ENCODE measurements around the gene PLAC1. TPM values are rescaled to one million over a fixed set of nuclear protein-coding genes. Genes with fewer than 3 reads are reported as not detected.

The PLAC1 gene
- total RNA-seq, 1 experiment from 2014 or later = 0.34 TPM

DNA sequence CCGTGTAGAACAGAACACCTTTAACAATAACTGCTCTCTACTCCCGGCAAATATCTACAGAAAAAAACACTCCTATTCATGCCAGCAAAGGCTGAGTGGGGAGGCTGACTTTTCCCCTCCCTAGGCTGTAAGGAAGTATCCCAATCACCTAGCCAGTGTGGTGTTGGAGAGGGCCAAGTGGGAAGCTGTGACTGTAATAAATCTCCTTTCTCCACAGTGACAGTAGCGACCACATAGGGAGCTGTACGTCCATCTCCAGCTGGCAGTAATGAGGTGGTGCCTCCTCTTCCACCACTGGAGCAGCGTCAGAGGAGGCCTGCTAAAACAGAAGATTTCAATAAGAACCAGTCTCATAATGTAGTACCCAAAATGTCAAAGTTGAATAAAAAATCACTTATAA lies 47.9 kb upstream of the PLAC1 start (continued):
- TF ChIP-seq SIN3A (IDR thresholded peaks at IDR 0.05; ENCODE audit: low read depth) = no peak
- no peak for TF ChIP-seq CBX3 (IDR thresholded peaks at IDR 0.05; ENCODE audit: low read depth)
- no peak for TF ChIP-seq EZH2phosphoT487 (IDR thresholded peaks at IDR 0.05; ENCODE audit: borderline replicate concordance)
- TF ChIP-seq, protein P1, sequence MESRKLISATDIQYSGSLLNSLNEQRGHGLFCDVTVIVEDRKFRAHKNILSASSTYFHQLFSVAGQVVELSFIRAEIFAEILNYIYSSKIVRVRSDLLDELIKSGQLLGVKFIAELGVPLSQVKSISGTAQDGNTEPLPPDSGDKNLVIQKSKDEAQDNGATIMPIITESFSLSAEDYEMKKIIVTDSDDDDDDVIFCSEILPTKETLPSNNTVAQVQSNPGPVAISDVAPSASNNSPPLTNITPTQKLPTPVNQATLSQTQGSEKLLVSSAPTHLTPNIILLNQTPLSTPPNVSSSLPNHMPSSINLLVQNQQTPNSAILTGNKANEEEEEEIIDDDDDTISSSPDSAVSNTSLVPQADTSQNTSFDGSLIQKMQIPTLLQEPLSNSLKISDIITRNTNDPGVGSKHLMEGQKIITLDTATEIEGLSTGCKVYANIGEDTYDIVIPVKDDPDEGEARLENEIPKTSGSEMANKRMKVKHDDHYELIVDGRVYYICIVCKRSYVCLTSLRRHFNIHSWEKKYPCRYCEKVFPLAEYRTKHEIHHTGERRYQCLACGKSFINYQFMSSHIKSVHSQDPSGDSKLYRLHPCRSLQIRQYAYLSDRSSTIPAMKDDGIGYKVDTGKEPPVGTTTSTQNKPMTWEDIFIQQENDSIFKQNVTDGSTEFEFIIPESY (IDR thresholded peaks at IDR 0.05; ENCODE audit: extremely low read depth, insufficient replicate concordance, low read length) = no peak
- TF ChIP-seq, protein P2, sequence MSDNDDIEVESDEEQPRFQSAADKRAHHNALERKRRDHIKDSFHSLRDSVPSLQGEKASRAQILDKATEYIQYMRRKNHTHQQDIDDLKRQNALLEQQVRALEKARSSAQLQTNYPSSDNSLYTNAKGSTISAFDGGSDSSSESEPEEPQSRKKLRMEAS (IDR thresholded peaks at IDR 0.05) = no peak
- TF ChIP-seq JUND (IDR thresholded peaks at IDR 0.05) = no peak
- no peak for TF ChIP-seq ZFX (IDR thresholded peaks at IDR 0.05)

DNA sequence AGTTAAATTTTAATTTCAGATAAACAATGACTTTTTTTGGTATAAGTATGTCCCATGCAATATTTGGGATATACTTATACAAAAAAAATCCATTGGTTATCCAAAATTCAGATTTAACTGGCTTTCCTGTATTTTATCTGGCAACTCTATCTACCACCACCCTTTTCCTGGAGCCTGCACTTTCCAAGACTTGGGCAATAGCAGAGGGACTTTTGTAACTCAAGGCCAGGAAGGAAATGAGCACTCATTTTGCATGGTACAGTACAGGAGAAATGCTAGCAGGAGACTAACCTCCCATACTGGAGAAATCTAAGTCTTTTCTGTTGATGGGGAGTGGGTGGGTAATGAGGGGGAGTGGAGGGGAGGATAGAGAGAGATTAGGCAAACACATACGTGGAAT lies 37.7 kb upstream of the PLAC1 start:
- H3K4me1 ChIP-seq (ENCODE audit: control insufficient read depth in 1 of 2, insufficient read depth in 2 of 2, low read length in 2 of 2) = no peaks in the 10 kb centered on the region
- DNase-seq (ENCODE audit: low read depth, low spot score) (no peak), ATAC-seq (no peak)
- BruUV-seq (replicated peaks) = no TSS peak
- CTCF ChIA-PET = no interaction called here
- H4K20me1 ChIP-seq (ENCODE audit: insufficient read depth) = no peaks in the 10 kb centered on the region
- H3K4me3 ChIP-seq (replicated peaks in 1 of 2; ENCODE audit: low read depth in 1 of 2, low read length in 2 of 2) = no peak overlapping the region
- POLR2A ChIA-PET = no interaction called here
- H3K9me2 ChIP-seq (ENCODE audit: insufficient read depth) = no peaks in the 10 kb centered on the region
- no peak overlapping the region for H3K27ac ChIP-seq (ENCODE audit: low read depth, low read length)
- intact Hi-C loops (cut with micrococcal nuclease) = no loop called here
- no peak for TF ChIP-seq POLR2AphosphoS5 (IDR thresholded peaks at IDR 0.05; ENCODE audit: low read depth, low read length)
- no peak for TF ChIP-seq CEBPB (IDR thresholded peaks at IDR 0.05; ENCODE audit: low read depth)
- TF ChIP-seq ZFX (IDR thresholded peaks at IDR 0.05) = no peak
- no peak for TF ChIP-seq YY1 (IDR thresholded peaks at IDR 0.05; ENCODE audit: extremely low read depth, insufficient replicate concordance, low read depth, low read length)
- TF ChIP-seq, protein P3, sequence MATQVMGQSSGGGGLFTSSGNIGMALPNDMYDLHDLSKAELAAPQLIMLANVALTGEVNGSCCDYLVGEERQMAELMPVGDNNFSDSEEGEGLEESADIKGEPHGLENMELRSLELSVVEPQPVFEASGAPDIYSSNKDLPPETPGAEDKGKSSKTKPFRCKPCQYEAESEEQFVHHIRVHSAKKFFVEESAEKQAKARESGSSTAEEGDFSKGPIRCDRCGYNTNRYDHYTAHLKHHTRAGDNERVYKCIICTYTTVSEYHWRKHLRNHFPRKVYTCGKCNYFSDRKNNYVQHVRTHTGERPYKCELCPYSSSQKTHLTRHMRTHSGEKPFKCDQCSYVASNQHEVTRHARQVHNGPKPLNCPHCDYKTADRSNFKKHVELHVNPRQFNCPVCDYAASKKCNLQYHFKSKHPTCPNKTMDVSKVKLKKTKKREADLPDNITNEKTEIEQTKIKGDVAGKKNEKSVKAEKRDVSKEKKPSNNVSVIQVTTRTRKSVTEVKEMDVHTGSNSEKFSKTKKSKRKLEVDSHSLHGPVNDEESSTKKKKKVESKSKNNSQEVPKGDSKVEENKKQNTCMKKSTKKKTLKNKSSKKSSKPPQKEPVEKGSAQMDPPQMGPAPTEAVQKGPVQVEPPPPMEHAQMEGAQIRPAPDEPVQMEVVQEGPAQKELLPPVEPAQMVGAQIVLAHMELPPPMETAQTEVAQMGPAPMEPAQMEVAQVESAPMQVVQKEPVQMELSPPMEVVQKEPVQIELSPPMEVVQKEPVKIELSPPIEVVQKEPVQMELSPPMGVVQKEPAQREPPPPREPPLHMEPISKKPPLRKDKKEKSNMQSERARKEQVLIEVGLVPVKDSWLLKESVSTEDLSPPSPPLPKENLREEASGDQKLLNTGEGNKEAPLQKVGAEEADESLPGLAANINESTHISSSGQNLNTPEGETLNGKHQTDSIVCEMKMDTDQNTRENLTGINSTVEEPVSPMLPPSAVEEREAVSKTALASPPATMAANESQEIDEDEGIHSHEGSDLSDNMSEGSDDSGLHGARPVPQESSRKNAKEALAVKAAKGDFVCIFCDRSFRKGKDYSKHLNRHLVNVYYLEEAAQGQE (IDR thresholded peaks at IDR 0.05; ENCODE audit: low read depth) = no peak
- TF ChIP-seq, protein P1 (IDR thresholded peaks at IDR 0.05; ENCODE audit: extremely low read depth, insufficient replicate concordance, low read length) = no peak
- no peak for TF ChIP-seq EZH2phosphoT487 (IDR thresholded peaks at IDR 0.05; ENCODE audit: borderline replicate concordance)
- TF ChIP-seq ZNF274 (IDR thresholded peaks at IDR 0.05; ENCODE audit: low read depth, low read length) = no peak
- no peak for TF ChIP-seq TCF7L2 (IDR thresholded peaks at IDR 0.05; ENCODE audit: borderline replicate concordance, extremely low read depth, insufficient read depth, insufficient read length)
- no peaks in the 10 kb centered on the region for H3K9me3 ChIP-seq (ENCODE audit: control insufficient read depth in 1 of 2, insufficient read depth in 1 of 2, low read depth in 1 of 2, low read length in 2 of 2)
- H3K27me3 ChIP-seq (ENCODE audit: insufficient read depth, low read length) = no peaks in the 10 kb centered on the region
- no peaks in the 10 kb centered on the region for H3K36me3 ChIP-seq (ENCODE audit: control insufficient read depth in 1 of 2, insufficient read depth in 2 of 2, low read length in 2 of 2)
- RAD21 ChIA-PET (ENCODE audit: low non-redundant PET in 1 of 2, low total read pairs in 2 of 2, uncharacterized antibody in 2 of 2, unreplicated experiment in 2 of 2) = no interaction called here
- no peak overlapping the region for H3K4me2 ChIP-seq (ENCODE audit: low read length)
- no peak overlapping the region for H2AFZ ChIP-seq (ENCODE audit: low read depth, low read length, poor library complexity, severe bottlenecking)
- no peaks in the 10 kb centered on the region for H3K79me2 ChIP-seq (ENCODE audit: insufficient read depth, low read length)
- H3K9ac ChIP-seq (ENCODE audit: low read length) = no peak overlapping the region
